Esophagus (tissue), 2 donors: Measurements from ENCODE around the gene BEAN1. TPM values are rescaled to one million over a fixed set of nuclear protein-coding genes. Genes with fewer than 3 reads are reported as not detected.
A peak's percentile ranks its signal among the peaks of the same experiment; 100 is the strongest.
"Not testable (repeated sequence)": the region's sequence is repeated elsewhere in the genome, so short reads cannot be mapped to it uniquely, and the experiment has no call there.

ENCODE experiments used
- H3K27ac ChIP-seq, 2 donors: one replicate each; pipeline ENCODE4 v1.5.1; 2013; ENCODE audit warnings: low read depth in 2 of 2, mild to moderate bottlenecking in 2 of 2, inconsistent platforms in 1 of 2, low read length in 1 of 2, moderate library complexity in 1 of 2
- H3K27me3 ChIP-seq, 2 donors: one replicate each; pipeline ENCODE4 v1.6.1; 2013; ENCODE audit warnings: low read length in 2 of 2, control low read depth in 1 of 2, mild to moderate bottlenecking in 1 of 2; ENCODE audit not compliant: insufficient read depth in 2 of 2, control insufficient read depth in 1 of 2
- H3K36me3 ChIP-seq, 2 donors: one replicate each; pipeline ENCODE4 v1.6.1; 2013; ENCODE audit warnings: low read length in 1 of 2; ENCODE audit not compliant: control insufficient read depth in 2 of 2, insufficient read depth in 2 of 2
- H3K4me1 ChIP-seq, 2 donors: one replicate each; pipeline ENCODE4 v1.6.1; 2013; ENCODE audit warnings: low read length in 1 of 2; ENCODE audit not compliant: control insufficient read depth in 2 of 2, insufficient read depth in 2 of 2
- H3K4me3 ChIP-seq, 2 donors: one replicate each; pipeline ENCODE4 v1.5.1; 2013; ENCODE audit warnings: low read length in 2 of 2, mild to moderate bottlenecking in 2 of 2, low read depth in 1 of 2, moderate library complexity in 1 of 2
- H3K9me3 ChIP-seq, 2 donors: one replicate each; pipeline ENCODE4 v1.6.1; 2013; ENCODE audit warnings: mild to moderate bottlenecking in 2 of 2, low read depth in 1 of 2, low read length in 1 of 2, moderate library complexity in 1 of 2; ENCODE audit not compliant: control insufficient read depth in 2 of 2, insufficient read depth in 1 of 2
- WGBS, 2 donors: extraction: QIAGEN DNeasy Blood & Tissue Kit; methylation state at CpG; one replicate each; pipeline ENCODE4 v1.1.7; 2013; 5-methylcytosine and 5-hydroxymethylcytosine counted together
- polyA plus RNA-seq, 2 donors: library from polyadenylated mRNA; stranded (reverse); fragments of 200-250 nt; gene quantifications; one replicate each; pipeline ENCODE4 v1.2.3, GENCODE V29; 2013
- donor health status: healthy with polysubstance abuse.
- donor health status: Bipolar disorder and iron deficiency.

The BEAN1 gene
- polyA plus RNA-seq, 2 donors, result 0.40 to 0.73 TPM

GRCh38 chr16:66496226-66496625 is 69.1 kb downstream of the BEAN1 start:
- not testable (repeated sequence) for H3K36me3 ChIP-seq, H3K4me1 ChIP-seq, H3K27me3 ChIP-seq, H3K9me3 ChIP-seq, H3K4me3 ChIP-seq, H3K27ac ChIP-seq
- WGBS, 2 donors, result 92 to 96% methylated on average over 3 to 10 of the region's 10 CpGs

DNA sequence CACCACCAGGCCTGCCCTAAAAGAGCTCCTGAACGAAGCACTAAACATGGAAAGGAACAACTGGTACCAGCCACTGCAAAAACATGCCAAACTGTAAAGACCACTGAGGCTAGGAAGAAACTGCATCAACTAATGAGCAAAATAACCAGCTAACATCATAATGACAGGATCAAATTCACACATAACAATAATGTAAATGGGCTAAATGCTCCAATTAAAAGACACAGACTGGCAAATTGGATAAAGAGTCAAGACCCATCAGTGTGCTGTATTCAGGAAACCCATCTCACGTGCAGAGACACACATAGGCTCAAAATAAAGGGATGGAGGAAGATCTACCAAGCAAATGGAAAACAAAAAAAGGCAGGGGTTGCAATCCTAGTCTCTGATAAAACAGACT is 70.8 kb downstream of the BEAN1 start:
- H3K4me1 ChIP-seq, H3K4me3 ChIP-seq, H3K36me3 ChIP-seq, H3K9me3 ChIP-seq, H3K27ac ChIP-seq, H3K27me3 ChIP-seq: not testable (repeated sequence)
- 80 to 90% methylated on average over 1 of the region's 2 CpGs for WGBS, 2 donors

- 92 to 94% methylated on average over 4 of the region's 4 CpGs for WGBS, 2 donors
- H3K4me1 ChIP-seq, H3K4me3 ChIP-seq, H3K27me3 ChIP-seq, H3K36me3 ChIP-seq, H3K9me3 ChIP-seq, H3K27ac ChIP-seq: not testable (repeated sequence)
Measured at GRCh38 chr16:66501563-66501962, 74.5 kb downstream of the BEAN1 start.

DNA sequence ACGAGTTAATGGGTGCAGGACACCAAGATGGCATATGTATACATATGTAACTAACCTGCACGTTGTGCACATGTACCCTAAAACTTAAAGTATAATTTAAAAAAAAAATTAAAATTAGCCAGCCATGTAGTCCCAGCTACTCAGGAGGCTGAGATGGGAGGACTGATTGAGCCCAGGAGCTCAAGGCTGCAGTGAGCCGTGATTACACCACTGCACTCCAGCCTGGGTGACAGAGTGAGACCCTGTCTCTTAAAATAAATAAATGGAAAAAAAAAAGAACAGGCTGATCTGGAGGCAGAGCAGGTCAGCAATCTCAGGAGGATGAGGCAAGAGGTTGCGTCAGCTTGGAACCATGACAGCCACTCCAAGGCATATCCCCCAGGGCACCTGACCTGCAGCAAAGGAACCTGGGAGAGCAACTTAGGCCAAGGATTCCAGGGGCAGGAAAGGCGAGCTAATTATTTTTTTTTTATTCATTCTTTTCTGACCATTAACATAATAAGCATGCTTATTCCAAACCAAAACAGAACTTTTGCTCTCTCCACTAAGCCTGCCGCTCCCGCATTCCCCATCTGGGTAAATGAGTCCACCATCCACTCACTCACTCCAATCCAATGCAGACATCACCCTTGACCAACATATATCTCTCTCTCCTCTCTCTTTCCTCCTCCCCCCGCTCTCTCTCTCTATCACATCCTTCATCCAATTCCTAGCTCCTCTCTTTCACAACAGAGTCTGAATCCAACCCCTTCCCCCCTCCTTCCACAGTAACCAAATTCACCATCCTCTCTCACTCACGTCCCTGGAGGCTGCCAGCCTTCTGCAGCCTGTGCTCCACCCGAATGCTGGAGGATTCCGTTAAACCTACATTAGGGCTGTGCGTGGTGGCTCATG is 75.2 kb downstream of the BEAN1 start:
- WGBS, 2 donors, result 74 to 77% methylated on average over 12 of the region's 12 CpGs
- H3K27ac ChIP-seq, result peak overlapping the region in 1 of 2 donors; percentile 56
- H3K36me3 ChIP-seq, result no peaks in the 10 kb centered on the region
- no peak overlapping the region for H3K4me3 ChIP-seq
- no peaks in the 10 kb centered on the region for H3K27me3 ChIP-seq
- H3K9me3 ChIP-seq, result no peaks in the 10 kb centered on the region
- H3K4me1 ChIP-seq, result no peaks in the 10 kb centered on the region

DNA sequence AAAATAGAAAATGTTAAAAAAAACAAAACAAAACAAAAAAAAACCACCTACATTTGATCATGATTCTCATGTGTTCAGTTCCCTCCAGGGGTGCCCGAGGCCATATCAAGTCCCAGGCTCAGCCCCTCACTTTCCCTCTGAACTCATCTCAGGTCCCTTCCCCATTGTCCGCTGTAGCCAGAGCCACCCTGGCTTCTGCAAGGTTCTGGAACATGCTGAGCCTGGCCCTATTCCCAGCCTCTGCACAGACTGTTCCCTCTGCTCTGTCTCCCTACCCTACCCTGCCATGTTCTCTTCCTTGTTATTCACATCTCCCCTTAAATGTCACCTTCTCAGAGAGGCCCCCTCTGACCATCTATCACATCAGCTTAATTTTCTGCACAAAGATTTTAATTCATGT is 75.9 kb downstream of the BEAN1 start:
- Histone ChIP-seq H3K9me3 (no peaks in the 10 kb centered on the region), H3K27ac (peak overlapping the region in 1 of 2 donors; percentile 49), H3K4me1 (no peaks in the 10 kb centered on the region), H3K4me3 (no peak overlapping the region), H3K36me3 (no peaks in the 10 kb centered on the region), H3K27me3 (no peaks in the 10 kb centered on the region)
- WGBS, 2 donors, result 79 to 83% methylated on average over 2 of the region's 2 CpGs

GRCh38 chr16:66503612-66504011 is 76.5 kb downstream of the BEAN1 start:
- H3K4me3 ChIP-seq, result no peak overlapping the region
- no peaks in the 10 kb centered on the region for H3K9me3 ChIP-seq
- no peaks in the 10 kb centered on the region for H3K36me3 ChIP-seq
- 87 to 90% methylated on average over 3 of the region's 3 CpGs for WGBS, 2 donors
- no peaks in the 10 kb centered on the region for H3K27me3 ChIP-seq
- H3K27ac ChIP-seq, result no peak overlapping the region
- H3K4me1 ChIP-seq, result peaks cover 0 to under 1% of the 10 kb centered on the region in 2 donors

DNA sequence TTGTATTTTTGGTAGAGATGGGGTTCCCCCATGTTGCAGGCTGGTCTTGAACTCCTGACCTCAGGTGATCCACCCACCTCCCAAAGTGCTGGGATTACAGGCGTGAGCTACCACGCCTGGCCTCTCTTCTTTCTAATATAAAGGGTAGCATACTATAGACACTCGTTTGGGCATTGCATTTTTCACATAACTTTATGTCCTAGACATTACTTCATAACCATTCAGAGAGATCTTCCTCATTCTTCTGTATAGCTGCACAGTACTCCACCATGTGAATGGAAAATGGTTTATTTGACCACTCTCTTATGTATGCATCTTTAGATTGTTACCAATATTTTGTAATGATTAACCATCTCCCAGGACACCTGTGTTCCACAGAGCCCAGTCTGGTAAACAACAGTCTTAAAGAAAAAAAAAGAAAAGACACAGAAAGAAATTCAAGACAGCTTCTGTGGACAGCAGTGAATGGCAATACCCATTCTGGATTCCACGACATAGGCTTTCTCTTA is 80.7 kb downstream of the BEAN1 start:
- no peaks in the 10 kb centered on the region for H3K9me3 ChIP-seq
- H3K36me3 ChIP-seq, result no peaks in the 10 kb centered on the region
- H3K27me3 ChIP-seq, result no peaks in the 10 kb centered on the region
- H3K4me1 ChIP-seq, result peaks cover 2 to 23% of the 10 kb centered on the region in 2 donors
- no peak overlapping the region for H3K4me3 ChIP-seq
- 67 to 70% methylated on average over 4 of the region's 4 CpGs for WGBS, 2 donors
- H3K27ac ChIP-seq, result peak overlapping the region; percentile 23 to 59

DNA sequence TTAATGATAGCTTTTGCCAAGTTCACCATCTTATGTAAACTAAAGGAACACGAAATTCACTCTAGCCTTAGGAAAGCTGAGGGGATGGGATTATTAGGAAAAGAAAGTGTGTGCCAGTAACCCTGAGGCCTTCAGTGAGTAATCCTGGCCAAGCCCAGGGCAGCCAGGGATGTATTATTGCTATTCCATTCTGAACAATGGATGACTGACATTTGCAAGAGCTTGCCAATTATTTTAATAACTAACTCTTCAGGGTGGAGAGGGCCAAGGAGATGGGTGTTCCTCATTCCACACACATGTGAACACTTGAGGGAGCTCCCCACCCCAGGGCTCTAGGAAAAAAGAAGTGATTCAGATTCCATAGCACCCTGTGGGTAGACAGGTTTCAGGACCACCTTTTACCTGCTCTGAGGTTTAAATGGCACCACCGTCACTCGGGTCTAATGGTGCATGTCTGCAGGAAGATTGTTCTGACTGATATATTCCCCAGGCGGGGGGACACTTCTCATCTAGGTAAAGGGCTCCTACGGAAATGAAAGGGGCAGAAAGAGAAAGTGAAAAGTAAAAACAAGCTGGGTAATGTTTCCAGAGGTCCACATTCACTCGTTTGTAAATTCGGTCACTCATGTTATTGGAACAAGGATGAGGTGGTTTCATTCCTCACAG is 81.3 kb downstream of the BEAN1 start:
- no peaks in the 10 kb centered on the region for H3K27me3 ChIP-seq
- H3K4me1 ChIP-seq, result peaks cover 2 to 23% of the 10 kb centered on the region in 2 donors
- H3K27ac ChIP-seq, result peak overlapping the region; percentile 59 to 60
- H3K9me3 ChIP-seq, result no peaks in the 10 kb centered on the region
- H3K36me3 ChIP-seq, result no peaks in the 10 kb centered on the region
- WGBS, 2 donors, result 42 to 52% methylated on average over 7 of the region's 7 CpGs
- no peak overlapping the region for H3K4me3 ChIP-seq

- WGBS, 2 donors, result 65 to 79% methylated on average over 9 of the region's 9 CpGs
- H3K36me3 ChIP-seq, result no peaks in the 10 kb centered on the region
- H3K4me3 ChIP-seq, result no peak overlapping the region
- peak overlapping the region; percentile 40 to 60 for H3K27ac ChIP-seq
- H3K4me1 ChIP-seq, result peaks cover 2 to 23% of the 10 kb centered on the region in 2 donors
- H3K27me3 ChIP-seq, result no peaks in the 10 kb centered on the region
- H3K9me3 ChIP-seq, result no peaks in the 10 kb centered on the region
Measured at GRCh38 chr16:66508914-66509496, 81.9 kb downstream of the BEAN1 start.
